Osteoblast (primary cell): ENCODE measurements around the gene CALM3. TPM values are rescaled to one million over a fixed set of nuclear protein-coding genes. Genes with fewer than 3 reads are reported as not detected.
A peak's percentile ranks its signal among the peaks of the same experiment; 100 is the strongest.
"Not testable (repeated sequence)": the region's sequence is repeated elsewhere in the genome, so short reads cannot be mapped to it uniquely, and the experiment has no call there.

Experiments
- DNase-seq: peaks from one replicate; pipeline ENCODE4 v3.0.0; 2011; ENCODE audit warnings: low spot score, mixed read lengths; ENCODE audit not compliant: insufficient read length; ENCODE audit errors: missing footprints
- H2AFZ ChIP-seq: 2 replicates; pipeline ENCODE4 v1.6.0; 2011; ENCODE audit warnings: mild to moderate bottlenecking, low read length
- H3K27ac ChIP-seq: 2 replicates; pipeline ENCODE4 v1.5.1; 2011; ENCODE audit warnings: mild to moderate bottlenecking, low read depth, low read length, moderate library complexity
- H3K27me3 ChIP-seq: 2 replicates; pipeline ENCODE4 v1.6.0; 2012; ENCODE audit warnings: mild to moderate bottlenecking, control low read depth, inconsistent platforms, low read length, moderate library complexity; ENCODE audit not compliant: insufficient read depth
- H3K36me3 ChIP-seq: 2 replicates; pipeline ENCODE4 v1.5.1; 2011; ENCODE audit warnings: mild to moderate bottlenecking, low read length, control low read depth, moderate library complexity; ENCODE audit not compliant: insufficient read depth
- H3K4me1 ChIP-seq: 2 replicates; pipeline ENCODE4 v1.5.1; 2011; ENCODE audit warnings: mild to moderate bottlenecking, low read length, control low read depth, moderate library complexity; ENCODE audit not compliant: insufficient read depth
- H3K4me2 ChIP-seq: 2 replicates; pipeline ENCODE4 v1.6.0; 2011; ENCODE audit warnings: mild to moderate bottlenecking, low read length; ENCODE audit not compliant: insufficient read depth
- H3K4me3 ChIP-seq: fragments of 200-600 bp; sonication (generic); 3 replicates; pipeline ENCODE4 v1.5.1; 2012; ENCODE audit warnings: mild to moderate bottlenecking, low read length, inconsistent platforms; ENCODE audit not compliant: insufficient read depth
- H3K79me2 ChIP-seq: 2 replicates; pipeline ENCODE4 v1.6.0; 2012; ENCODE audit warnings: mild to moderate bottlenecking, low read length, control low read depth, inconsistent platforms; ENCODE audit not compliant: insufficient read depth
- H3K9me3 ChIP-seq: 2 replicates; pipeline ENCODE4 v1.5.1; 2011; ENCODE audit warnings: low read depth, low read length, control low read depth
- H4K20me1 ChIP-seq: 2 replicates; pipeline ENCODE4 v1.6.0; 2012; ENCODE audit warnings: mild to moderate bottlenecking, low read length, control low read depth; ENCODE audit not compliant: insufficient read depth
- CTCF ChIP-seq: IDR thresholded peaks from 2 replicates; pipeline ENCODE4 v1.5.1; 2011; ENCODE audit warnings: mild to moderate bottlenecking, low read depth, low read length, moderate library complexity; ENCODE audit errors: extremely low read depth
- total RNA-seq: library from RNA; depleted of rRNA; stranded (reverse); fragments of >200 nt; gene quantifications from 2 replicates; pipeline ENCODE4 v1.2.3, GENCODE V29; 2012

Gene CALM3
- total RNA-seq, 1 donor = 124 TPM

- H3K27me3 ChIP-seq = no peaks in the 10 kb centered on the region
- H3K9me3 ChIP-seq = no peaks in the 10 kb centered on the region
- peak; percentile 57 for DNase-seq
- H3K27ac ChIP-seq = no peak overlapping the region
- H3K4me3 ChIP-seq = peak overlapping the region; percentile 65
- H3K4me1 ChIP-seq = peaks cover 50% of the 10 kb centered on the region
- no peaks in the 10 kb centered on the region for H3K36me3 ChIP-seq
- no peaks in the 10 kb centered on the region for H4K20me1 ChIP-seq
- H3K4me2 ChIP-seq = peak overlapping the region; percentile 87
- no peak for TF ChIP-seq CTCF
- H2AFZ ChIP-seq = no peak overlapping the region
- H3K79me2 ChIP-seq = peaks cover 16% of the 10 kb centered on the region
These were observed 22.9 kb downstream of the CALM3 start for GRCh38 chr19:46623915-46624502.

GRCh38 chr19:46624958-46625661 lies 24.0 kb downstream of the CALM3 start, which contains the start of gene PTGIR:
Gene PTGIR, minus strand, starts transcription at chr19:46625089. Its CDS starts 864 bp downstream, at chr19:46624225.
- Histone ChIP-seq H2AFZ (peak within 1 kb of the TSS; percentile 92), H3K4me2 (peak within 1 kb of the TSS; percentile 87), H3K27ac (peak within 1 kb of the TSS; percentile 82), H3K4me1 (peaks cover 44% of the 10 kb centered on the region), H4K20me1 (no peaks in the 10 kb centered on the region), H3K9me3 (no peaks in the 10 kb centered on the region), H3K79me2 (peaks cover 16% of the 10 kb centered on the region), H3K4me3 (peak within 1 kb of the TSS; percentile 65), H3K27me3 (no peaks in the 10 kb centered on the region), H3K36me3 (no peaks in the 10 kb centered on the region)
- TF ChIP-seq CTCF = no peak
- peak; percentile 96 for DNase-seq

- Histone ChIP-seq H3K9me3 (no peaks in the 10 kb centered on the region), H3K36me3 (no peaks in the 10 kb centered on the region), H2AFZ (no peak overlapping the region), H3K4me2 (peak overlapping the region; percentile 87), H3K4me1 (peaks cover 38% of the 10 kb centered on the region), H4K20me1 (no peaks in the 10 kb centered on the region), H3K79me2 (peaks cover 16% of the 10 kb centered on the region), H3K4me3 (no peak overlapping the region), H3K27ac (peak overlapping the region; percentile 82), H3K27me3 (no peaks in the 10 kb centered on the region)
- no peak for TF ChIP-seq CTCF
- DNase-seq = peak; percentile 48
These were observed 24.6 kb downstream of the CALM3 start for GRCh38 chr19:46625731-46626130.

- H3K4me2 ChIP-seq = no peak overlapping the region
These were observed 25.3 kb downstream of the CALM3 start for GRCh38 chr19:46626446-46626845.

GRCh38 chr19:46628970-46629369 lies 27.8 kb downstream of the CALM3 start:
- not testable (repeated sequence) for H2AFZ ChIP-seq, H3K4me2 ChIP-seq, H3K79me2 ChIP-seq, DNase-seq, H3K36me3 ChIP-seq, H3K27ac ChIP-seq, H3K4me3 ChIP-seq, H3K27me3 ChIP-seq, H4K20me1 ChIP-seq, H3K9me3 ChIP-seq
- peaks cover 39% of the 10 kb centered on the region for H3K4me1 ChIP-seq

More at GRCh38 chr19:46626446-46626845, 25.3 kb downstream of the CALM3 start:
- Histone ChIP-seq H2AFZ (no peak overlapping the region), H3K4me1 (peaks cover 36% of the 10 kb centered on the region), H4K20me1 (no peaks in the 10 kb centered on the region), H3K36me3 (no peaks in the 10 kb centered on the region), H3K27ac (no peak overlapping the region), H3K79me2 (peaks cover 16% of the 10 kb centered on the region), H3K9me3 (no peaks in the 10 kb centered on the region), H3K4me3 (no peak overlapping the region), H3K27me3 (no peaks in the 10 kb centered on the region)
- no peak for TF ChIP-seq CTCF
- DNase-seq = peak; percentile 71
